Endothelial cell of umbilical vein (primary cell): ENCODE measurements around the gene LIN7B.

Source experiments
- CTCF ChIP-seq, 2 donors: IDR thresholded peaks; 1 replicate in 1 of 2; 2 replicates in 1 of 2; pipeline ENCODE4 v1.5.1; 2011; ENCODE audit warnings: low read length in 2 of 2, mild to moderate bottlenecking in 2 of 2, moderate library complexity in 2 of 2, control low read depth in 1 of 2, inconsistent platforms in 1 of 2, low read depth in 1 of 2; ENCODE audit not compliant: insufficient read depth in 1 of 2; ENCODE audit errors: extremely low read depth in 1 of 2
- EZH2 ChIP-seq: IDR thresholded peaks from 2 replicates; pipeline ENCODE4 v1.6.1; 2012; ENCODE audit warnings: borderline replicate concordance, low read depth, mild to moderate bottlenecking, moderate library complexity, low read length, inconsistent platforms; ENCODE audit not compliant: severe bottlenecking
- JUN ChIP-seq: IDR thresholded peaks from 2 replicates; pipeline ENCODE4 v1.6.1; 2011; ENCODE audit warnings: borderline replicate concordance, low read depth; ENCODE audit not compliant: insufficient read length, insufficient read depth
- POLR2A ChIP-seq: IDR thresholded peaks from 2 replicates; pipeline ENCODE4 v1.6.1; 2012; ENCODE audit warnings: low read depth, mild to moderate bottlenecking, control low read depth, low read length
- POLR2AphosphoS5 ChIP-seq: IDR thresholded peaks from 2 replicates; pipeline ENCODE4 v1.6.1; 2012; ENCODE audit warnings: low read depth, mild to moderate bottlenecking, control low read depth, low read length, moderate library complexity; ENCODE audit not compliant: insufficient read depth

GRCh38 chr19:49161987-49162386, 47.8 kb downstream of the LIN7B start:
- TF ChIP-seq EZH2 (no peak), CTCF (IDR thresholded peaks at IDR 0.05; ENCODE audit: extremely low read depth in 1 of 2, insufficient read depth in 1 of 2, low read depth in 1 of 2, low read length in 2 of 2) (no peak), JUN (no peak), POLR2A (no peak), POLR2AphosphoS5 (peak; percentile 19)
